ENCODE results near the gene EHHADH.

Gene EHHADH

GRCh38 chr3:185162634-185163033 is 91.2 kb downstream of the EHHADH start:
- Histone ChIP-seq H2AFZ (ENCODE audit: low read depth, low read length) (no peak overlapping the region), H3K14ac (ENCODE audit: low read length in 2 of 2) (no peak overlapping the region), H3K27ac (ENCODE audit: low read length, poor library complexity, severe bottlenecking) (no peak overlapping the region), H2BK5ac (ENCODE audit: low read depth, low read length, poor library complexity, severe bottlenecking) (no peak overlapping the region), H3K4me3 (ENCODE audit: insufficient read depth in 1 of 2, low read depth in 1 of 2, low read length in 2 of 2) (no peak overlapping the region), H2AK5ac (ENCODE audit: low read length, severe bottlenecking) (no peak overlapping the region), H4K91ac (ENCODE audit: low read length) (no peak overlapping the region), H3K27me3 (ENCODE audit: control insufficient read depth in 1 of 2, insufficient read depth in 1 of 2, low read length in 2 of 2) (peaks cover 32 to 40% of the 10 kb centered on the region in 2 experiments), H2BK15ac (ENCODE audit: low read depth, poor library complexity, severe bottlenecking) (no peak overlapping the region), H3K9me3 (ENCODE audit: control insufficient read depth, low read length) (peaks cover 2% of the 10 kb centered on the region), H3K4me2 (ENCODE audit: low read length, poor library complexity, severe bottlenecking) (no peak overlapping the region), H3K4me1 (ENCODE audit: control insufficient read depth, insufficient read depth, low read depth, low read length) (no peaks in the 10 kb centered on the region), H3K9ac (ENCODE audit: low read length) (no peak overlapping the region), H3K23ac (ENCODE audit: low read length in 2 of 2) (no peak overlapping the region), H3K18ac (ENCODE audit: low read depth in 1 of 2, low read length in 2 of 2) (no peak overlapping the region), H3K79me1 (replicated peaks; ENCODE audit: low read length, poor library complexity, severe bottlenecking) (no peaks in the 10 kb centered on the region), H2BK120ac (ENCODE audit: low read depth, low read length) (no peak overlapping the region), H2BK12ac (ENCODE audit: low read length in 2 of 2) (no peak overlapping the region), H4K8ac (ENCODE audit: low read length) (no peak overlapping the region), H3K4ac (ENCODE audit: low read depth in 1 of 2, low read length in 2 of 2) (no peak overlapping the region), H3K36me3 (ENCODE audit: control insufficient read depth in 1 of 2, insufficient read depth in 2 of 2, low read depth in 1 of 2, low read length in 2 of 2) (no peaks in the 10 kb centered on the region)
- no peak for DNase-seq
- WGBS, result 92% methylated on average over 8 of the region's 8 CpGs

DNA sequence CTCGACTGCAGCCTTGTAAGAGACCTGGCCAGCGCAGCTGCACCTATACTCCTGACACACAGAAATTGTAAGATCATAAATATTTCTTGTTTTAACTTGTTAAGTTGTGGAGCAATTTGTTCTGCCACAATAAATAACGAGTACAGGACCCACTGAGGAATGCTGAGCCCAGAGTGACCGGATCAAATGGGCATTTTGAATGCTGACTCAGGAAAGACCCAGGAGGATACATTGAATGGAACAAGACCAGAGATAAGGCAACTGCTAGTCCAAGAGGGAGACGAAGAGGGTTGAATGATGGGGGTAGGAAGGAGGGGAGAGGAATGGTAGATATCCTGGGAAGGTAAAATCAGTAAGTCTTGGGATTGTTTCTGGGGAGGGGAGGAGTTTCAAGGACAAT is 92.1 kb downstream of the EHHADH start:
- H2BK5ac ChIP-seq (ENCODE audit: low read depth, low read length, poor library complexity, severe bottlenecking), result no peak overlapping the region
- WGBS, result 75% methylated on average over 3 of the region's 5 CpGs
- no peak overlapping the region for H3K4me2 ChIP-seq (ENCODE audit: low read length, poor library complexity, severe bottlenecking)
- H2AFZ ChIP-seq (ENCODE audit: low read depth, low read length), result no peak overlapping the region
- peaks cover 5% of the 10 kb centered on the region for H3K9me3 ChIP-seq (ENCODE audit: control insufficient read depth, low read length)
- no peaks in the 10 kb centered on the region for H3K4me1 ChIP-seq (ENCODE audit: control insufficient read depth, insufficient read depth, low read depth, low read length)
- no peak overlapping the region for H3K4ac ChIP-seq (ENCODE audit: low read depth in 1 of 2, low read length in 2 of 2)
- no peak overlapping the region for H3K23ac ChIP-seq (ENCODE audit: low read length in 2 of 2)
- H3K14ac ChIP-seq (ENCODE audit: low read length in 2 of 2), result no peak overlapping the region
- no peak overlapping the region for H4K8ac ChIP-seq (ENCODE audit: low read length)
- H3K79me1 ChIP-seq (replicated peaks; ENCODE audit: low read length, poor library complexity, severe bottlenecking), result no peaks in the 10 kb centered on the region
- no peak overlapping the region for H2AK5ac ChIP-seq (ENCODE audit: low read length, severe bottlenecking)
- no peak overlapping the region for H2BK15ac ChIP-seq (ENCODE audit: low read depth, poor library complexity, severe bottlenecking)
- H3K4me3 ChIP-seq (ENCODE audit: insufficient read depth in 1 of 2, low read depth in 1 of 2, low read length in 2 of 2), result no peak overlapping the region
- no peaks in the 10 kb centered on the region for H3K36me3 ChIP-seq (ENCODE audit: control insufficient read depth in 1 of 2, insufficient read depth in 2 of 2, low read depth in 1 of 2, low read length in 2 of 2)
- no peak overlapping the region for H2BK120ac ChIP-seq (ENCODE audit: low read depth, low read length)
- no peak for DNase-seq
- H4K91ac ChIP-seq (ENCODE audit: low read length), result no peak overlapping the region
- H3K9ac ChIP-seq (ENCODE audit: low read length), result no peak overlapping the region
- no peak overlapping the region for H2BK12ac ChIP-seq (ENCODE audit: low read length in 2 of 2)
- no peak overlapping the region for H3K18ac ChIP-seq (ENCODE audit: low read depth in 1 of 2, low read length in 2 of 2)
- no peak overlapping the region for H3K27ac ChIP-seq (ENCODE audit: low read length, poor library complexity, severe bottlenecking)
- H3K27me3 ChIP-seq (ENCODE audit: control insufficient read depth in 1 of 2, insufficient read depth in 1 of 2, low read length in 2 of 2), result peaks cover 40 to 48% of the 10 kb centered on the region in 2 experiments

- Histone ChIP-seq H2BK12ac (ENCODE audit: low read length in 2 of 2) (no peak overlapping the region), H3K36me3 (ENCODE audit: control insufficient read depth in 1 of 2, insufficient read depth in 2 of 2, low read depth in 1 of 2, low read length in 2 of 2) (no peaks in the 10 kb centered on the region), H2BK15ac (ENCODE audit: low read depth, poor library complexity, severe bottlenecking) (no peak overlapping the region), H3K4me3 (ENCODE audit: insufficient read depth in 1 of 2, low read depth in 1 of 2, low read length in 2 of 2) (no peak overlapping the region), H2AFZ (ENCODE audit: low read depth, low read length) (no peak overlapping the region), H3K14ac (ENCODE audit: low read length in 2 of 2) (no peak overlapping the region), H3K4ac (ENCODE audit: low read depth in 1 of 2, low read length in 2 of 2) (no peak overlapping the region), H3K27ac (ENCODE audit: low read length, poor library complexity, severe bottlenecking) (no peak overlapping the region), H3K23ac (ENCODE audit: low read length in 2 of 2) (no peak overlapping the region), H4K91ac (ENCODE audit: low read length) (no peak overlapping the region), H3K4me2 (ENCODE audit: low read length, poor library complexity, severe bottlenecking) (no peak overlapping the region), H3K79me1 (replicated peaks; ENCODE audit: low read length, poor library complexity, severe bottlenecking) (no peaks in the 10 kb centered on the region), H3K4me1 (ENCODE audit: control insufficient read depth, insufficient read depth, low read depth, low read length) (peaks cover 16% of the 10 kb centered on the region), H2AK5ac (ENCODE audit: low read length, severe bottlenecking) (no peak overlapping the region), H3K9me3 (ENCODE audit: control insufficient read depth, low read length) (peaks cover 5% of the 10 kb centered on the region), H2BK120ac (ENCODE audit: low read depth, low read length) (no peak overlapping the region), H3K27me3 (ENCODE audit: control insufficient read depth in 1 of 2, insufficient read depth in 1 of 2, low read length in 2 of 2) (peaks cover 36 to 50% of the 10 kb centered on the region in 2 experiments), H2BK5ac (ENCODE audit: low read depth, low read length, poor library complexity, severe bottlenecking) (no peak overlapping the region), H3K18ac (ENCODE audit: low read depth in 1 of 2, low read length in 2 of 2) (no peak overlapping the region), H4K8ac (ENCODE audit: low read length) (no peak overlapping the region), H3K9ac (ENCODE audit: low read length) (no peak overlapping the region)
- 86% methylated on average over 3 of the region's 3 CpGs for WGBS
- no peak for DNase-seq
Measured at GRCh38 chr3:185157347-185157746, 96.5 kb downstream of the EHHADH start.

DNA sequence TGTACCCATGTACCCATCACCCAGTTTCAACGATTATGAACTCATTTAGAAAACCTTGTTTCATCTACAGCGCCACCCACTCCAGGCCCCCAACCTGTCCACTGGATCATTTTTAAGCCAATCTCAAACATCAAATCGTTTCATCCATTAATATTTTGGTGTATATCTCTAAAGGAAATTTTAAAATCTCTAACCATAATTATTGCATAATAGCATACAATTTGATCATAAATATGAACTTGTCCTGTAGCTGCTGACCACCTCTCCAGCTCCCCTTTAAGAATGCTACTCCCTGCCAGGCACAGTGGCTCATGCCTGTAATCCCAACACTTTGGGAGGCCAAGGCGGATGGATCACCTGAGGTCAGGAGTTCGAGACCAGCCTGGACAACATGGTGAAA is 98.2 kb downstream of the EHHADH start:
- DNase-seq, result no peak
- WGBS, result 98% methylated on average over 3 of the region's 5 CpGs
- Histone ChIP-seq H3K4ac (ENCODE audit: low read depth in 1 of 2, low read length in 2 of 2) (no peak overlapping the region), H3K36me3 (ENCODE audit: control insufficient read depth in 1 of 2, insufficient read depth in 2 of 2, low read depth in 1 of 2, low read length in 2 of 2) (no peaks in the 10 kb centered on the region), H3K14ac (ENCODE audit: low read length in 2 of 2) (no peak overlapping the region), H2AFZ (ENCODE audit: low read depth, low read length) (no peak overlapping the region), H4K91ac (ENCODE audit: low read length) (no peak overlapping the region), H3K9me3 (ENCODE audit: control insufficient read depth, low read length) (peaks cover 5% of the 10 kb centered on the region), H4K8ac (ENCODE audit: low read length) (no peak overlapping the region), H3K18ac (ENCODE audit: low read depth in 1 of 2, low read length in 2 of 2) (no peak overlapping the region), H3K4me2 (ENCODE audit: low read length, poor library complexity, severe bottlenecking) (no peak overlapping the region), H3K23ac (ENCODE audit: low read length in 2 of 2) (no peak overlapping the region), H2AK5ac (ENCODE audit: low read length, severe bottlenecking) (no peak overlapping the region), H2BK15ac (ENCODE audit: low read depth, poor library complexity, severe bottlenecking) (no peak overlapping the region), H3K79me1 (replicated peaks; ENCODE audit: low read length, poor library complexity, severe bottlenecking) (no peaks in the 10 kb centered on the region), H2BK12ac (ENCODE audit: low read length in 2 of 2) (no peak overlapping the region), H3K27me3 (ENCODE audit: control insufficient read depth in 1 of 2, insufficient read depth in 1 of 2, low read length in 2 of 2) (peaks cover 28 to 38% of the 10 kb centered on the region in 2 experiments), H3K9ac (ENCODE audit: low read length) (no peak overlapping the region), H3K4me1 (ENCODE audit: control insufficient read depth, insufficient read depth, low read depth, low read length) (peaks cover 17% of the 10 kb centered on the region), H3K4me3 (ENCODE audit: insufficient read depth in 1 of 2, low read depth in 1 of 2, low read length in 2 of 2) (no peak overlapping the region), H2BK120ac (ENCODE audit: low read depth, low read length) (no peak overlapping the region), H3K27ac (ENCODE audit: low read length, poor library complexity, severe bottlenecking) (no peak overlapping the region), H2BK5ac (ENCODE audit: low read depth, low read length, poor library complexity, severe bottlenecking) (no peak overlapping the region)

Measured in mesenchymal stem cell (in vitro differentiated cells and primary cell).